A549 (cell line): ENCODE results near the gene KIF26A.

ENCODE experiments used
- CEBPB ChIP-seq, 2 experiments: fragments of >200 bp in 1 of 2; sonication (Bioruptor Twin) in 1 of 2; formaldehyde crosslinking in 1 of 2; IDR thresholded peaks; 2 replicates each; pipeline ENCODE4 v1.6.1; 2012 to 2016
- HOXA7 ChIP-seq: fragments of 250-450 bp; sonication (Bioruptor Pico); IDR thresholded peaks from 2 replicates; pipeline ENCODE4 v1.5.0; 2020; ENCODE audit warnings: mild to moderate bottlenecking, moderate library complexity
- MYC ChIP-seq: IDR thresholded peaks from 2 replicates; pipeline ENCODE4 v1.6.1; 2012; ENCODE audit warnings: mild to moderate bottlenecking, inconsistent platforms, low read length, improper control_type of control experiment, borderline replicate concordance
- TF ChIP-seq, protein P1 (sequence below): fragments of >200 bp; sonication (Bioruptor Twin); formaldehyde crosslinking; IDR thresholded peaks from 3 replicates; pipeline ENCODE4 v1.5.1; 2016

- TF ChIP-seq, protein P1, sequence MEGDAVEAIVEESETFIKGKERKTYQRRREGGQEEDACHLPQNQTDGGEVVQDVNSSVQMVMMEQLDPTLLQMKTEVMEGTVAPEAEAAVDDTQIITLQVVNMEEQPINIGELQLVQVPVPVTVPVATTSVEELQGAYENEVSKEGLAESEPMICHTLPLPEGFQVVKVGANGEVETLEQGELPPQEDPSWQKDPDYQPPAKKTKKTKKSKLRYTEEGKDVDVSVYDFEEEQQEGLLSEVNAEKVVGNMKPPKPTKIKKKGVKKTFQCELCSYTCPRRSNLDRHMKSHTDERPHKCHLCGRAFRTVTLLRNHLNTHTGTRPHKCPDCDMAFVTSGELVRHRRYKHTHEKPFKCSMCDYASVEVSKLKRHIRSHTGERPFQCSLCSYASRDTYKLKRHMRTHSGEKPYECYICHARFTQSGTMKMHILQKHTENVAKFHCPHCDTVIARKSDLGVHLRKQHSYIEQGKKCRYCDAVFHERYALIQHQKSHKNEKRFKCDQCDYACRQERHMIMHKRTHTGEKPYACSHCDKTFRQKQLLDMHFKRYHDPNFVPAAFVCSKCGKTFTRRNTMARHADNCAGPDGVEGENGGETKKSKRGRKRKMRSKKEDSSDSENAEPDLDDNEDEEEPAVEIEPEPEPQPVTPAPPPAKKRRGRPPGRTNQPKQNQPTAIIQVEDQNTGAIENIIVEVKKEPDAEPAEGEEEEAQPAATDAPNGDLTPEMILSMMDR: no peak
- no peak for TF ChIP-seq CEBPB (IDR thresholded peaks at IDR 0.05)
- no peak for TF ChIP-seq MYC
- TF ChIP-seq HOXA7 (CRISPR knock-in tag): no peak
These were observed 32.8 kb downstream of the KIF26A start for GRCh38 chr14:104171029-104171697.
